Activated effector memory CD4-positive, alpha-beta T cell treated with Interleukin-2 at 50 U/mL for 16 hours (primary cell): Measurements from ENCODE around the gene TM4SF20.
"Not testable (repeated sequence)": the region's sequence is repeated elsewhere in the genome, so short reads cannot be mapped to it uniquely, and the experiment has no call there.

Source experiments
- DNase-seq: peaks from one replicate; pipeline ENCODE4 v3.0.0-alpha.2; 2020

TM4SF20 gene

GRCh38 chr2:227366769-227367426 is 12.2 kb downstream of the TM4SF20 start:
- DNase-seq: no peak

GRCh38 chr2:227365833-227366232 is 13.3 kb downstream of the TM4SF20 start:
- no peak for DNase-seq

- DNase-seq: not testable (repeated sequence)
These were observed 14.4 kb downstream of the TM4SF20 start for GRCh38 chr2:227364585-227365263.

- no peak for DNase-seq
These were observed 15.3 kb downstream of the TM4SF20 start for GRCh38 chr2:227363756-227364155.

GRCh38 chr2:227360351-227360750 is 18.8 kb downstream of the TM4SF20 start:
- no peak for DNase-seq

GRCh38 chr2:227351639-227352038 is 27.5 kb downstream of the TM4SF20 start:
- DNase-seq: no peak

GRCh38 chr2:227349989-227350612 is 29.0 kb downstream of the TM4SF20 start:
- no peak for DNase-seq

- no peak for DNase-seq
These were observed 30.8 kb downstream of the TM4SF20 start for GRCh38 chr2:227348324-227348723.

- no peak for DNase-seq
These were observed 32.0 kb downstream of the TM4SF20 start for GRCh38 chr2:227347117-227347516.

- DNase-seq: no peak
These were observed 34.9 kb downstream of the TM4SF20 start for GRCh38 chr2:227344231-227344630.

- DNase-seq: no peak
These were observed 37.6 kb downstream of the TM4SF20 start for GRCh38 chr2:227341553-227341952.

GRCh38 chr2:227340106-227340505 is 39.0 kb downstream of the TM4SF20 start:
- DNase-seq: no peak

GRCh38 chr2:227339098-227339599 is 40.0 kb downstream of the TM4SF20 start:
- DNase-seq: no peak

GRCh38 chr2:227337442-227337841 is 41.7 kb downstream of the TM4SF20 start:
- no peak for DNase-seq

GRCh38 chr2:227335713-227336112 is 43.4 kb downstream of the TM4SF20 start:
- no peak for DNase-seq

- no peak for DNase-seq
These were observed 52.3 kb downstream of the TM4SF20 start for GRCh38 chr2:227326783-227327182.

- DNase-seq: no peak
These were observed 53.3 kb downstream of the TM4SF20 start for GRCh38 chr2:227325839-227326195.

- DNase-seq: peak; percentile 90
These were observed 53.9 kb downstream of the TM4SF20 start, which contains the start of gene MFF for GRCh38 chr2:227324995-227325838. TSS of gene MFF (plus strand) at chr2:227325251. CDS start at chr2:227330666, 5,415 bp downstream.

- DNase-seq: no peak
These were observed 54.5 kb downstream of the TM4SF20 start for GRCh38 chr2:227324642-227324994.

GRCh38 chr2:227323818-227324217 is 55.3 kb downstream of the TM4SF20 start:
- DNase-seq: no peak

GRCh38 chr2:227322530-227323205 is 56.4 kb downstream of the TM4SF20 start:
- no peak for DNase-seq

- DNase-seq: no peak
These were observed 58.6 kb downstream of the TM4SF20 start for GRCh38 chr2:227320305-227321094.
